NT2/D1 (cell line): ENCODE data around the gene OR2H1.

Experiments used
- DNase-seq: peaks from one replicate; pipeline ENCODE4 v3.0.0-alpha.2; 2011; ENCODE audit warnings: low read depth, low spot score
- H3K27me3 ChIP-seq: 2 replicates; pipeline ENCODE4 v1.6.0; 2011; ENCODE audit warnings: mild to moderate bottlenecking; ENCODE audit not compliant: insufficient read length, insufficient read depth
- H3K36me3 ChIP-seq: 2 replicates; pipeline ENCODE4 v1.6.1; 2011; ENCODE audit warnings: mild to moderate bottlenecking, low read length, mixed read lengths; ENCODE audit not compliant: insufficient read depth, insufficient read length
- H3K4me1 ChIP-seq: 2 replicates; pipeline ENCODE4 v1.5.1; 2011; ENCODE audit not compliant: insufficient read depth, insufficient read length
- H3K4me3 ChIP-seq: 2 replicates; pipeline ENCODE4 v1.5.1; 2011; ENCODE audit warnings: low read depth; ENCODE audit not compliant: insufficient read length
- H3K9ac ChIP-seq: 2 replicates; pipeline ENCODE4 v1.6.0; 2011; ENCODE audit warnings: low read depth; ENCODE audit not compliant: insufficient read length
- H3K9me3 ChIP-seq: 2 replicates; pipeline ENCODE4 v1.5.1; 2011; ENCODE audit warnings: mild to moderate bottlenecking, low read length; ENCODE audit not compliant: insufficient read depth
- SUZ12 ChIP-seq: IDR thresholded peaks from 2 replicates; pipeline ENCODE4 v1.6.1; 2011; ENCODE audit not compliant: insufficient read length, insufficient read depth; ENCODE audit errors: extremely low read depth
- YY1 ChIP-seq: IDR thresholded peaks from 2 replicates; pipeline ENCODE4 v1.6.1; 2011; ENCODE audit not compliant: insufficient read length, insufficient read depth
- ZNF274 ChIP-seq: IDR thresholded peaks from 2 replicates; pipeline ENCODE4 v1.6.1; 2011; ENCODE audit warnings: mild to moderate bottlenecking, low read depth, low read length

The OR2H1 gene

DNA sequence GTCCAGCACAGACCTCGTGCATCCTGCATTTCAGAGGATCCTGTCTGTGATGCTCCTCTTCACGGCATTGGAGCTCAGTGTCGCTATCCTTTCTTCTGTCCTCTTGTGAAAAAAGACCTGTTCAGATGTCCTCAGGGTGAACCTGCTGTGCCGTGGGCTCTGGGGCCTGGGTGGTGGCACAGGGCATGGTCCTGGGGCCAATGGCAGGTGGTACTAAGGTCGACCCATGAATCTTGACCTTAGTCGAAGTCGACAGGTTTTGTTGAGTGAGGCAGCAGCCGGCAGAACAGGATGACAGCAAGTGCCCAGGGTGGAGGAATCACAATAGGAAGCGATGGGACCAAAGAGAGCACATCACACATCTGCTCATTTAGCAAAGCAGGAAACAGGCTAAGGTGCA, 52.8 kb downstream of the OR2H1 start:
- Histone ChIP-seq H3K27me3 (no peaks in the 10 kb centered on the region), H3K9me3 (no peaks in the 10 kb centered on the region; the same call in 1 of the 2 replicates), H3K36me3 (no peaks in the 10 kb centered on the region), H3K4me1 (no peaks in the 10 kb centered on the region), H3K4me3 (no peak overlapping the region), H3K9ac (no peak overlapping the region)
- TF ChIP-seq ZNF274 (no peak), YY1 (no peak), SUZ12 (no peak)
- DNase-seq: no peak

DNA sequence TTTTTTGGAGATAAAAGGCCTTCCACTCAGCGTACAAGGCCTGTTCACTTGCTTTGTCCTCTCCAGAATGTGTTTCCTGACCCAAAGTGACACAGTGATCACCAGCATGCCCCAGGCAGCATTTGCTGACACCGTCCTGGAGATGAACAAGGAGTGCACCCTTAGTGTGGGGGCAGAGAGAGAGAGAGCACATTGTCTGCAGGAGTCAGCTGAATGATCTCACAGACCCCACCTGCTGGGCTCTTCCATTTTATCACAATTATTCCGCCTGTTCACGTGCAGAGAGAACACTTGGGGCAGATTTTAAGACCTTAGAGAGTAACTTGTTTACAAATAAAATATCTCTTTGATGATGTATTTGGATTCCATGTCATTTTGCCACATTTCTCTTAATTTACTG, 53.2 kb downstream of the OR2H1 start:
- no peak overlapping the region for H3K4me3 ChIP-seq
- no peaks in the 10 kb centered on the region for H3K36me3 ChIP-seq
- no peak for TF ChIP-seq YY1
- TF ChIP-seq ZNF274: no peak
- TF ChIP-seq SUZ12: no peak
- no peak for DNase-seq
- no peaks in the 10 kb centered on the region for H3K4me1 ChIP-seq
- H3K9me3 ChIP-seq: no peaks in the 10 kb centered on the region; the same call in 1 of the 2 replicates
- no peaks in the 10 kb centered on the region for H3K27me3 ChIP-seq
- H3K9ac ChIP-seq: no peak overlapping the region

DNA sequence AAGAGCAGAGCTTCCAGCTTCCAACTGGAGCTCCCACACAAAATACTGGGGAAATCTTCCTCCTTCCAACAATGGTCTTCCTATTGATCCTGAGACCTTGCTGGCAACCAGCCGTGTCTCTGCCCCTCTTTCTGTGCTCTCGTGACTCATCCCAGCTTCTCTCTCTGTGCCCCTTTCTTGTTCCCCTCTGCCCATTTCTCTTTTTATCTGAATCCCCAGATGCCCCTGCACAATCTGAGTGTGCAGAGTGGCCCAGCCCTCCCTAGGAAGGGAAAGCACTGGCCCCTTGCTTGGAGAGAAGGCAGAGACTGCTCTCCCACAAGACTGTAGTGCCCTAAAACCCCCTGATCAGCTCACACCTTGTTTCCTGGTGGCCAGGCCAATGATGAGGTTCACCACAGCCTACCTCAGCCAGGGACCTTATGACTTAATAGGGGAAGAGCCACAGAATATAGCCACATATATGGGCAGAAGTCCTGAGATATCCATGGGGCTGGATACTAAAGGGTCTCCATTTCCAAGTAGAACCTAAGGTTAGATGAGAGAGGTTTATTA, 53.9 kb downstream of the OR2H1 start:
- Histone ChIP-seq H3K4me3 (no peak overlapping the region), H3K36me3 (no peaks in the 10 kb centered on the region), H3K4me1 (no peaks in the 10 kb centered on the region), H3K9me3 (no peaks in the 10 kb centered on the region; the same call in 1 of the 2 replicates), H3K27me3 (no peaks in the 10 kb centered on the region), H3K9ac (no peak overlapping the region)
- no peak for DNase-seq
- TF ChIP-seq SUZ12 (no peak), ZNF274 (no peak), YY1 (no peak)
